Measurements from ENCODE around the gene SERINC5. TPM values are rescaled to one million over a fixed set of nuclear protein-coding genes. Genes with fewer than 3 reads are reported as not detected.

SERINC5 gene
- polyA plus RNA-seq, 1 of the 3 experiments (the other 2 are of a cell fraction): 4.5 TPM

DNA sequence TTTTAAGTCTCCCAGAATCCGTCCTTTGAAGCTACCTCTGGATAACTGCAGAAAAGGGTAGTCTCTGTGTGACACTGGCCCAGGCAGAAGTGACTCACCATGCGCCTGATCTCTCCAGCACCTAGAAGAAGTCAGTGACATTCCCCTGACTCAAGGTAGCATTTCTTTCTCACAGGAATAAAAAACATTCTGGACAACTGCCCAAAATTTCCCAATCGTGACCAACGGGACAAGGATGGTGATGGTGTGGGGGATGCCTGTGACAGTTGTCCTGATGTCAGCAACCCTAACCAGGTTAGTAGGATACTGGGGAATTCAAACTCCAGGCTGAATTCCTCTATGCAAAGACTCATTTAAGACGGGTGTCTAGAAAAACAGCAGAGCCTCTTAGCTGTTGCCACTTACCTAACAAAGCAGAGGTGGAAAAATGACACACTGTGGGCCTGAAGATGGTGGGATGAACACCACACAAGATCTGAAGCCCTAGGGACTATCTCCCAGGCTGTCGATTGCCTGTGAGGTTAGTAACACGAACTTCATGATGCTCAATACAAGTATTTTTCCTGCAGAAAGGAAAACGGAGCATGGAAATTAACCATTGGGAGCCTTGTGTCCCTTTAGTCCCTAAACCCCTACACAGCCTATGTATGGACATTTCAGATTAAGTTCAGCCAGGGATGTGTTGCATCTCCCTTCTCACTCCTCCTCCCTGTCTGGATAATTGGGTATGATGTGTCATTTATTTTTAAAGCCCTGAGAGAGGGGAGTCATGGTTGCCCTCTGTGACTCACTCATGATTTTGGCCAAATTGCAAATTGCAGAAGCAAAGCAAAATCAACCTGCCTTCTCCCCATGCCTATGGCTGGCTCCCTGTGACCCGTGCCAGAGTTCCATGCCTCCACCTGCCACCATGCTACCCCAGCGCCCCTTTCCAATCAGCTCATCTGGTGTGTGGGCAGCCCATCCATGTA is 183.5 kb downstream of the SERINC5 start:
- Histone ChIP-seq H4K20me1 (ENCODE audit: insufficient read depth) (no peaks in the 10 kb centered on the region), H3K27me3 (ENCODE audit: insufficient read depth) (no peaks in the 10 kb centered on the region), H3K27ac (ENCODE audit: low read depth in 2 of 2, low read length in 1 of 2) (no peak overlapping the region), H3K9me3 (no peaks in the 10 kb centered on the region), H3K4me1 (ENCODE audit: control insufficient read depth in 1 of 2, insufficient read depth in 2 of 2, low read depth in 1 of 2, low read length in 1 of 2) (peaks cover 0 to 10% of the 10 kb centered on the region in 2 experiments; a peak in 1 of 4 replicates), H3F3A (replicated peaks; ENCODE audit: insufficient read depth) (no peaks in the 10 kb centered on the region), H3K79me2 (ENCODE audit: insufficient read depth) (no peaks in the 10 kb centered on the region), H3K9ac (no peak overlapping the region), H3K4me2 (no peak overlapping the region), H2AFZ (ENCODE audit: low read depth) (no peak overlapping the region), H3K9me2 (no peaks in the 10 kb centered on the region), H3K4me3 (ENCODE audit: low read depth in 2 of 2, low read length in 1 of 2) (no peak overlapping the region), H3K36me3 (replicated peaks in 1 of 2; ENCODE audit: control insufficient read depth in 1 of 2, insufficient read depth in 2 of 2, low read length in 1 of 2) (no peaks in the 10 kb centered on the region)
- TF ChIP-seq FOXJ3 (CRISPR knock-in tag; IDR thresholded peaks at IDR 0.05): no peak
- TF ChIP-seq FOSL2 (IDR thresholded peaks at IDR 0.05; ENCODE audit: borderline replicate concordance, low read depth): no peak
- TF ChIP-seq RFX5 (IDR thresholded peaks at IDR 0.05; ENCODE audit: low read length): no peak
- no peak for TF ChIP-seq RAD21 (IDR thresholded peaks at IDR 0.05; ENCODE audit: low read length)
- TF ChIP-seq NRF1 (IDR thresholded peaks at IDR 0.05; ENCODE audit: low read depth, low read length): no peak
- TF ChIP-seq, protein P1, sequence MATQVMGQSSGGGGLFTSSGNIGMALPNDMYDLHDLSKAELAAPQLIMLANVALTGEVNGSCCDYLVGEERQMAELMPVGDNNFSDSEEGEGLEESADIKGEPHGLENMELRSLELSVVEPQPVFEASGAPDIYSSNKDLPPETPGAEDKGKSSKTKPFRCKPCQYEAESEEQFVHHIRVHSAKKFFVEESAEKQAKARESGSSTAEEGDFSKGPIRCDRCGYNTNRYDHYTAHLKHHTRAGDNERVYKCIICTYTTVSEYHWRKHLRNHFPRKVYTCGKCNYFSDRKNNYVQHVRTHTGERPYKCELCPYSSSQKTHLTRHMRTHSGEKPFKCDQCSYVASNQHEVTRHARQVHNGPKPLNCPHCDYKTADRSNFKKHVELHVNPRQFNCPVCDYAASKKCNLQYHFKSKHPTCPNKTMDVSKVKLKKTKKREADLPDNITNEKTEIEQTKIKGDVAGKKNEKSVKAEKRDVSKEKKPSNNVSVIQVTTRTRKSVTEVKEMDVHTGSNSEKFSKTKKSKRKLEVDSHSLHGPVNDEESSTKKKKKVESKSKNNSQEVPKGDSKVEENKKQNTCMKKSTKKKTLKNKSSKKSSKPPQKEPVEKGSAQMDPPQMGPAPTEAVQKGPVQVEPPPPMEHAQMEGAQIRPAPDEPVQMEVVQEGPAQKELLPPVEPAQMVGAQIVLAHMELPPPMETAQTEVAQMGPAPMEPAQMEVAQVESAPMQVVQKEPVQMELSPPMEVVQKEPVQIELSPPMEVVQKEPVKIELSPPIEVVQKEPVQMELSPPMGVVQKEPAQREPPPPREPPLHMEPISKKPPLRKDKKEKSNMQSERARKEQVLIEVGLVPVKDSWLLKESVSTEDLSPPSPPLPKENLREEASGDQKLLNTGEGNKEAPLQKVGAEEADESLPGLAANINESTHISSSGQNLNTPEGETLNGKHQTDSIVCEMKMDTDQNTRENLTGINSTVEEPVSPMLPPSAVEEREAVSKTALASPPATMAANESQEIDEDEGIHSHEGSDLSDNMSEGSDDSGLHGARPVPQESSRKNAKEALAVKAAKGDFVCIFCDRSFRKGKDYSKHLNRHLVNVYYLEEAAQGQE (IDR thresholded peaks at IDR 0.05; ENCODE audit: low read depth, low read length): no peak
- TF ChIP-seq YY1 (IDR thresholded peaks at IDR 0.05; ENCODE audit: low read depth): no peak
- TF ChIP-seq, protein P2, sequence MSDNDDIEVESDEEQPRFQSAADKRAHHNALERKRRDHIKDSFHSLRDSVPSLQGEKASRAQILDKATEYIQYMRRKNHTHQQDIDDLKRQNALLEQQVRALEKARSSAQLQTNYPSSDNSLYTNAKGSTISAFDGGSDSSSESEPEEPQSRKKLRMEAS (IDR thresholded peaks at IDR 0.05; ENCODE audit: low read depth): no peak
- TF ChIP-seq TEAD4 (IDR thresholded peaks at IDR 0.05; ENCODE audit: borderline replicate concordance, insufficient read depth): no peak
- TF ChIP-seq MEF2A (IDR thresholded peaks at IDR 0.05; ENCODE audit: borderline replicate concordance, low read depth): no peak
- no peak for TF ChIP-seq NFIC (IDR thresholded peaks at IDR 0.05; ENCODE audit: borderline replicate concordance)
- no peak for TF ChIP-seq PBX3 (IDR thresholded peaks at IDR 0.05)
- TF ChIP-seq POLR2AphosphoS5 (IDR thresholded peaks at IDR 0.05; ENCODE audit: low read depth, low read length): no peak
- no peak for TF ChIP-seq ELF1 (IDR thresholded peaks at IDR 0.05)
- TF ChIP-seq GABPA (IDR thresholded peaks at IDR 0.05; ENCODE audit: low read depth): no peak
- TF ChIP-seq RCOR1 (IDR thresholded peaks at IDR 0.05; ENCODE audit: low read length): no peak
- WGBS (ENCODE audit: low lambda C conversion rate): 67% methylated on average over 10 of the region's 10 CpGs
- ChIA-PET CTCF (interaction anchor here (0.5 to 1.9 kb wide), 2 partner anchors 11 to 42 kb away, joined by 3 to 8 read pairs; no protein-coding TSS in a partner anchor), POLR2A (no interaction called here)
- DNase-seq: no peak
